Femur (tissue), 1 donor: ENCODE results near the gene AP1S3.

Experiments
- DNase-seq: peaks from one replicate; pipeline ENCODE4 v3.0.0-alpha.2; 2017

Gene AP1S3

DNA sequence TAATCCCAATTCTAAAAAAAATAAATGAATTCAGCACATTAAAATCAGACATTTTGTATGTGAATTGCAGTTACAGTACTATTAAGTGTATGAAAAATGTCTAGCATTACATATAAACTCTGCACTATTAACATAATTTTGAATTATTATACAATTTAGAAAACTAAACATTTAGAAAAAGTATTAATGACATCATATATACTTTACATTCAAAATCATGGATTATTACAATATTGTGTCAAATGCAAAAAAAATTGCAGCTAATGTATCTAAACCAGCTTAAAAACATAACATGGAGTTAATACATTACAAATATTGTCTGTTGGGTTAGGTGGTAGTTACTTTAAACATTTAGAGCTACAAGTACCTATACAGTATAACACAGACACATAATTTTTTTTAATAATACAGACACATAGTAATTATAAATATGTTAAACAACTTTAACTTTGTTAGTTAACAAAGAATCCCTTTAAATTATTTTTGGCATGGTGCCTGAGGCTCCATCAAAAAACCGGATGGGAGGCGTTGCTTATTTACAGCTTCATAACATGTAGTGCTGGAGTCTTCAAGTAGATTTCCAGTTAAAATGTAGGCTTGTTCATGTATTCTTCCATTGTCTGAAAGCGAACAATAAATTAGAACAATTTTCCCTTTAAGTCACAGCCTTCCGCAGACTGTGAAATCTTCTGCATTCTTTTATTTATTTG lies 79.1 kb downstream of the AP1S3 start:
- DNase-seq = no peak

DNA sequence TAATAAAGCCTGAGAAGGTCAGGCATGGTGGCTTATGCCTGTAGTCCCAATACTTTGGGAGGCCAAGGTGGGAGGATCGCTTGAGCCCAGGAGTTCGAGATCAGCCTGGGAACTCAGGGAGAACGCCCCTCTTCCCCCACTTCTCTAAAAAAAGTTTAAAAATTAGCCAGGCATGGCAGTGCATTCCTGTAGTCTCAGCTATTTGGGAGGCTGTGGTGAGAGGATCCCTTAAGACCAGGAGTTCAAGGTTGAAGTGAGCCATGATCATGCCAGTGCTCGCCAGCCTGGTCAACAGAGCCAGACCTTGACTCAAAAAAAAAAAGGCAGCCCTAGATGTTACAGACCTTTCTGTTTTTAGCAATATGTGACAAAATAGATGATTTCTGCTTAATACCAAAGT lies 83.4 kb downstream of the AP1S3 start:
- no peak for DNase-seq

DNA sequence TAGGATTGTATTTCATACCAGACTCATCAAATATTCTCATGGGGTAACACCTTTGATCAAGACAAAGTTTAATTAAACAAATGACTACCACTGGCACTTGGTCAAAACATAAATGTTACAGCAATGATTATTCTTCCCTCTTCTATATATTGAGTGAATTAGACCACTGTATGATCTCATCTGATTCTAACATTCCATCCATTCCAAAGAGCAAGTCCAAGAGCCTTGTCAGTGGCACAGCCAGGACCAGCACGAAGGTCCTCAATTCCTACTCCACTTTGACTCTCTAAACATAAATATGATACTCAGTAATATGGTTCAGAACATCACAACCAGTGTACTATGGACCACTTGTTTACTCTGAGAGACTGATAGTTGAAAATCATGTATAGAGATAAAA lies 86.4 kb downstream of the AP1S3 start:
- no peak for DNase-seq

DNA sequence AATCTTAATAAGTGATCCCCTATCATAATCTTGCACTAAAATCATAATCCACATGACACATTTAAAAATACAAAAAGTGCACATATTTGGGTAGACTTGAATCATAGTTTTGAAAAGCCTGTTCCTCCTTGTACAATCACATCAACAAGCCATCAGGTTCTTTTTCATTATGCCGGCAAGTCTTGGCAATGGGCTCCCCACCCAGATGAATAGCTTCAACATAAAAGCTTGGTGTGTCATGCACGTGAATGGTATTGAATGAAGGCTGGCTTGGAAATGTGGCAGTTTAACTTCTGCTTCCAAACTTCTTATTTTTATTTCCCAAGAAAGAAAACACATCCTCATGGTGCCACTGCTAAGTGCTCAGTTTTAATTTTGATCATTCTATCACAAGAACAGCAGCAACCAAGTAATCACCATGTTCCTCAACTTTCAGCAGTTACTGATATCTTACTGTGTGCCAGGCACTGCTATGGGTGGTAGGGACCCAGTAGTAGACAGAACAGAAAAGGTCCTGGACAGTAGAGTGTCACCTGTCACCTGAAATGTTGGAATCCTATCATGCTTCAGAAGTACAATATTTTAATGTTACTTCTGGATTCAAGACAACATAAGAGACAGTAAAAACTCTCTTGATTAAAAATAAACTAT lies 89.9 kb downstream of the AP1S3 start:
- DNase-seq = no peak

DNA sequence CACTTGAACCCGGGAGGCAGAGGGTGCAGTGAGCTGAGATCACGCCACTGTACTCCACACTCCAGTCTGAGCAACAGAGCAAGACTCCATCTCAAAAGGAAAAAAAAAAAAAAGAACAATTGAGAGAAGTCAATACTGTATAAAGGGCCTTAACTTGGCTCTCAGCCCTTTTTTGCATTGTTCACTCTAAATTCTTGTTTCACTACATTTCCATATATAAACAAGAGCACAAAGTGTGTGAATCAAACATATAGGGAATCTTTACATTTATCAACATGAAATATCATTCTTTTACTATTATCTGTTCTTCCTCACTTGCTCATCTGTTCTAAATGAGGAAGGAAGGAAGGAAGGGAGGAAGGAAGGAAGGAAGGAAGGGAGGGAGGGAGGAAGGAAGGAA lies 90.8 kb downstream of the AP1S3 start:
- no peak for DNase-seq

DNA sequence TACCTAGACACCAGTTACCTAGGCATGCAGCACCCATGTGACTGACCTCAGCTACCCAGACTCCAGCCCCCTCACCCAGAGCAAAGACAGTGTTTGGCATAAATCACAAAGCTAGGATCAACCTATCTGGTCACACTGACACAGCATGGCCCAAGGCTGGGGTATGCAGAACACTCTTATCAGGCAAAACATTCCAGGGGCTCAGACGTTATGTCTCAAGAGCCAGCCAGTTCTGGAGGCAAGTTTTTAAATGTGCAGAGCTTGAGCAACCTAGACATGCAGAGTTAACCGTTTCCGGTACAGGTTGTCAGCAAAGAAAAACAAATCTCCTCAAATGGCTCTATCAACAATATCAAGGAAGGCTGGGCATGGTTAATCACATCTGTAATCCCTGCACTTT lies 92.8 kb downstream of the AP1S3 start:
- no peak for DNase-seq

DNA sequence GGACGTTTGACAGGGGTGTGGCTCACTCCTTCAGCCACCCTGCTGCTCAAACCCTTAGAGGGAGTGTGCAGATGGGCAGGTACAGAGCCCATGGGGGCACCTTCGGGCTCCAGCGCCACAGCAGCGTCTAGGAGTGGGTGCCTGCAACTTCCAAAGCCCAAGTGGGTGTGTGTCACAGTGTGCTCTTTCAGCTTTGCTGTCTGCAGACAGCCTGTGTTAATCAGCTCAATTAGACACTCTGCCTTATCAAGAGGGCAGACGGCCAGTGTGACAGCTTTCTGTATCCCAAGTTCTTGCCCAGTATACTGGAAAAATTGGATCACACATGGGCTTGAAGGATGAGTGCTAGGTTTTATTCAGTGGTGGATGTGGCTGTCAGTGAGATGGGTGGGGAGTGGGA lies 96.7 kb downstream of the AP1S3 start:
- no peak for DNase-seq

DNA sequence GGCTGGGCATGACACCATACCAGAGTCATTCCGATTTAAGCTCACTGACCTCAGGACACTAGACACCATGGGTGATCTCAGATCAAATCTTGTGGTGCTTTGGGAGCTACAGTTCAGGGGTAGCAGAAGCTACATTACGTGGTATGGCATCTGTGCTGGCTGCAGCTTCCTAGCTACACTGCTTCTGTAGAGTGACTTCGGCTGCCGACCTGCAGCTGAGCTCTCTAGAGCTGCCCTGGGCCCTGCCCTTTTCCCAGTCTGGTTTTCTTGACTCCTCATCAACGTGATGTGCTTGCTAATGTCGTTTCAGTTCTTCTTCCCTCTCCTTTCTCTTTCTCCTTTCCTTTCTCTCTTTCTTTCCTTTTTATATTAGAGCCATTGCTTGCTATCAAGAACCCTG lies 100.2 kb downstream of the AP1S3 start:
- no peak for DNase-seq

DNA sequence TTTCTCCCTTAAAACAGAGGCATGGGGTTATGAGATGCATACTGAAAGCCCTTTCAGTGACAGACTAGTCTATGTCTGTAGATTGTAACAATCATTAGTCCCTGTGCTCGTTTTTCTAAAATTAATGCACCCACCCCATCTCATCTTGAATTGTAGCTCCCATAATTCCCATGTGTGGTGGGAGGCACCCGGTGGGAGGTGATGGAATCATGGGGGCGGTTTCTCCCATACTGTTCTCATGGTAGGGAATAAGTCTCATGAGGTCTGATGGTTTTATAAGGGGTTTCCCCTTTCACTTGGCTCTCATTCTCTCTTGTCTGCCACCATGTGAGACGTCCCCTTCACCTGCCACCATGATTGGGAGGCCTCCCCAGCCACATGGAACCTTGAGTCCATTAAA lies 100.9 kb downstream of the AP1S3 start:
- DNase-seq = no peak

DNA sequence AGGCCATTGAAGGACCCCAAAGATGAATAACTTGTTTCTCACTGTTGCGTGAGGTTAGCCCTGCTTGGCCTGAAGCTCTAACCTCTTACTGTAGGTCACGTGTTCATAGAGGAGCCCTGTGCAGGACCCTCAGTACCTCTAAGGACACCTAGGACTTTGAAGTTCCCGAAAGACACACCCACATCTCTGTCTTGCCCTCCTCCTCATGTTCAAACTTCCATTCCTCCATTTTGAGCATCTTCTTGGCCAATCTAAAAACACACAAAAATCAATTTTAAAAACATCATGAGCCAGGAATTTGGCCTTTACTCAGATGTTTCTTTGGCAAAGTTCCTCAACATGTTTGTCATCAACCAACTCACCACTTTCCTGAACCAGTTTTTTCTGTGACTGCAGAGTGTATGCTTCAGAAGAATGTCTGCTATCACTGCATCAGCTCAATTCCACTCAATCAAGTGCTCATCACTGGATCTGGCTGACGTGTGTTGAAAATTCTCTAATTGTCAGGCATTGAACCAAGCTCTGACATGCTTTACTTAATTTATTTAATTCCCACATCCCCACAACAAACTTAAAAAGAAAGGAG lies 101.6 kb downstream of the AP1S3 start:
- DNase-seq = no peak

DNA sequence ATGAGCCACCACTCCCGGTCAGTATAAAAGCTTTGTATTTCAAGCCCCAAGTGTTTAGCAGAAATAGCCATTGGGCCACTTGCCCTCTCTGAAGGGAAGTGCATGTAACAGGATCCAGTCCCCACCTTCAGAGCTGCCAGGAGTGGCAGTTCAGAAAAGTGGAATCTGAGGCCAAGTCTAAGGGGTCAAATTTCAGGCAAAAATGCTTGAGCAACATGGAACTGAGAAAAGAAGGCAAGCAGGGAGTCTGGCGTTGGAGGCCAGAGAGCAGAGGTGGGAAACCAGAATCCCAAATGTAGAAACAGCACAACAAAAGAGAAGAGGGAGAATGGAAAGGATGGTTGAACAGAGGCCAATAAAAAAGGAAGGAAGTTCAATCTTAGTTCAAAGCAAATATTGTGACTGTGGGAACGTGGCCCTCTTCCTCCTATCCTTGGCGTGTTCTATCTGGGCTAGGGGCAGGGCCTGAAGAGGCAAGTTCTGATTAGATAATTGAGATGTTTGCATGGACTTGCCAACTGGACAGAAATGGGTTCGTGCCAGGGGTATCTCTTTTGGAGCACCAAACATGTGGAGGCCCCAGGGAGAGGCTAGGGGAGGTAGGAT lies 102.2 kb downstream of the AP1S3 start:
- no peak for DNase-seq

DNA sequence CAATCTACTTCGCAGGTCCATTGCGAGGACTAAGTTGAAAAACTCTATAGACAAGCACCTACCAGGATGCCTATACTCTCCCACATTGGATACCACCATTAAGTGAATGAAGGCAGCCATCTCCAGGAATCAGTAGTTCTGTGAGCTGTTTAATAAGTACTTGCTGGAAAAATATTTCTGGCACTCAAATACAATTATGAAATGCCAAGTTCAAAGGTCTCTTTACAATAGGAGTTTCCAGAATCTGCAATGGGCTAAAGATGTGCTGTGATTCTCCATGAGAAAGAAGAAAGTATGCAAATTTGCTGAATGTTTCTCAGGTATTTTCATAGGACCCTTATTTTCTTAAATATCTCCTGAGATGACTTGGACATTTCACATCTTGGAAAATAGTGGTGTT lies 103.0 kb downstream of the AP1S3 start:
- no peak for DNase-seq

DNA sequence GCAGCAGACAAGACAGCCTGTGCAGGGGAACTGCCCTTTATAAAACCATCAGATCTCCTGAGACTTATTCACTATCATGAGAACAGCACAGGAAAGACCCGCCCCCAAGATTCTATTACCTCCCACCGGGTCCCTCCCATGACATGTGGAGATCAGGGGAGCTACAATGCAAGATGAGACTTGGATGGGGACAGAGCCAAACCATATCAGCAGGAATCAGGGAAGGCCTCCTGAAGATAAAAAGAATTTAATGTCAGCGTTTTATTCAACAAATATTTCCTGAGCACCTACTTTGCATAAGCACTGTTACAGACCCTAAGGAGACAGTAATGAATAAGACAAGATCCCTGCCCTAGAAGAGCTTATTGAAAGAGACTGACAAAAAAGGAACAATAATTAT lies 105.0 kb downstream of the AP1S3 start:
- no peak for DNase-seq

DNA sequence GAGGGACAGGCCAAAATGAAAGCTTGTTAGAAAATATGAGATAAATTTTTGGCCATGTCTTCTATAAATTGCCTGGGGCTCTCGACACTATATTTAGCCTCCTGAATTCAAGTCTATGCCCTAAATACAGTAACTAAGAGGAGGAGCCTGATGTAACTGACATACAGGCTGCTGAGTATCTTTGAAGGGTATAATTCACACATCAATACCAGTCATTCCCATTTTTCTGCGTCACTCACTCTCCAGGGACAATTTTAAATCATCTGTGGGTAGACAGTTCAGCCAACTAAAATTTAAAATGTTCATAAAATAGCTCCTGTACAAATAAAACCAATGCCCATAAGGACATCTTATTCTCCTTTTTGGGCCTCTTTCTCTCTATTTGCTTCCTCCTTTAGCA lies 105.9 kb downstream of the AP1S3 start:
- DNase-seq = no peak

DNA sequence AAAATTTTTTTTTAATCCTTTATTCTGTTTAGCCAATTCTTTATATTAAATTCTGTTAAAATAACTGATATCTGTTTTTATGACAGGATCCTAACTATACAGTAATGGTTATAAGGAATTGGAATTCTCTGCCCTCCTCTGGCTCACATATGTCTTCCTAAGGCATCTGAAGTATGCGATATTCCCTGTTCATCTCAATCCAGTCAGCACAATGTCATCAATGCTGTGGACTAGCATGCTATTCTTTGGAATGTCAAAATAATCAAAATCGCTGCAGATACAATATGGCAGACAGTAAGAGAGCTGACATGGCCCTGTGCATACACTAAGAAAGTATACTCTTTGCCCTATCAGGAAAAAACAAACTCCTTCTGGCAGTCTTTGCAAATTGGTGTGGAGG lies 107.6 kb downstream of the AP1S3 start:
- DNase-seq = no peak

DNA sequence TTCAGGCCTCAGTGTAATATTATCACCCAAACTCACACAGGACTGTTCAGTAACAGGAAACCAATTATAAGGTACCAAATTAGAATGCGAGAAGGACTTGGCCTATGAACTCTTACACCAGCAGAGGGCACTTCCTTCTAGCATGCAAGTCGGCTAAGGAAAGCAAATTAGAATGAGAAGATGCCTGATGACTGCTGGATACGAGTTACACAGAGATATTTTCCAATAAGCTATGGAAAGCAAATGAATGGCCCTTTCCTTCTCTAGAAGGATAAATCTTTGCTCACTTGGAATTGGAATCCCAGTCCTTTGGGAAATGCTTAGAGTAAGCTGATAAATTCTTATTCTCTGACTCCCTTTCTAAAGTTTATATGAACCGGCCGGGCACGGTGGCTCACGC lies 109.8 kb downstream of the AP1S3 start:
- no peak for DNase-seq

DNA sequence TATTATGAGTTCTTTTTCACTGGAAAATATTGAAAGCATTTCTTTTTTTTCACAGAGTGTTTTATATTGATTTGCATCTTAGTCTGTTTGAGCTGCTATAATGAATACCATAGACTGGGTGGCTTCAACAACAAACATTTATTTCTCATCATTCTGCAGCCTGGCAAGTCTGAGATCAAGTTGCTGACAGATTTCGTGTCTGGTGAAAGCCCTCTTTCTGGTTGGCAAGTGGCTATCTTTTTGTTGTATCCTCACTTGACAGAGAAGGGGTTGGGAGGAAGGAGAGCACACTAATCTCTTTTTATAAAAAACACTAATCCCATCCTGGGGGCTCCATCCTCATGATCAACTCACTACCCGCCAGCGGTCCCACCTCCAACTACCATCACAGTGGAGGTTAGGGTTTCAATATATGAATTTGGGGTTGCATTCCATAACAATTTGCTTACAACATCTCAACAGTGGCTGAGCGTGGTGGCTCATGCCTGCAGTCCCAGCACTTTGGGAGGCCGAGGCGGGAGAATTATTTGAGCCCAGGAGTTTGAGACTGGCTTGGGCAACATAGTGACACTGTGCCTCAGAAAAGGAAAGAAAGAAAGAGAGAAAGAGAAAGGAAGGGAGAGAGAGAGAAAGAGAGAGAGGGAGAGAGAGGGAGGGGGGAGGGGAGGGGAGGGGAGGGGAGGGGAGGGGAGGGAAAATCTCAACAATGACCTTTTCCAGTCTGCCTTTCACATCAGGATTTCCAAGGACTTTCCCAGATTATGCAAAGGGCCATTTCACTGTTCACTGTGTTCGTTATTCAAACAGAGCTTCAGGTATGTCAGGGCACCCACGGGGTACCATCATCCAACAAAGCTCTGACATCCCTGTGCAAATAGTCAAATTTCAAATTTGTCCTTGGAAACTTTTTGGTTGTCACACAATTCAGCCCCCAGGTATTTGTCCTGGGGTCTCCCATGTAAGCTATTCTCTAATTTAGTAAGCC lies 111.1 kb downstream of the AP1S3 start:
- DNase-seq = no peak

DNA sequence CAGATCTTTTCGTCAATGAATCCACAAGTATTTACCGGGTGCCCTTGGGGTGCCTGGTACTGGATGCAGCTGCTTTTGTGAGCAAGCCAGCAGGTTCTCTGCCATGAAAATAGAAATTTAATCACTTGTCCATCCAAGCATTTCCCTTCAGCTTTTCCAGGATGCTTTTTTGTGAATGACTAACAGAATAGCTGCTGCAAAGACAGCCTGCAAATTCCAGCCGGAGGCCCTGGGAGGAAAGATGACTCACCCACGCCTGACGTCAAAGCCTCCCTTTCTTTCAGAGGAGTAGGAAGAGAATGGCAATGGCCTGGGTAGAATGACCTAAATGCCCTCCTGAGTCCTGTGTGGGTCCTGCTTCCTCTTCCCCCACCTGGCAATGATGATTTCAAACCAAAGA lies 111.9 kb downstream of the AP1S3 start:
- peak; percentile 88 for DNase-seq

DNA sequence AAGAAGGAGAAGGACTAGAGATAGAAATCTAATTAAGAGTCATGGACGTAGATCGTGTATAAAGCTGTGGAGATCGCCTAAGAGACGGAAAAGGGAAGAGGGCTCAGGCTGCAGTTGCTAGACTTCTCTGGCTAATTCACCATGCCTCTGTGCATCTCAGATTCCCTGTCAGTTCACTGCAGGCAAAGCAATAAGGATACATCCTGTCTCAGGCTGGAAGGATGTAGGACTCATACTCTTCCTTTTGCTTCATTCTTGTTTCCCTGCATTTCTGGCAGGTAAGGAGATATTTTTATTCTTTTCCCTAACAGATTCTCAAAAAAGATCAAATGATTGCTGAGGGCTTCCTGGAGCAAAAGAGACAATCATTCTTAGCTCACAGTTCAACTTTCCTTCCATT lies 112.5 kb downstream of the AP1S3 start:
- no peak for DNase-seq

DNA sequence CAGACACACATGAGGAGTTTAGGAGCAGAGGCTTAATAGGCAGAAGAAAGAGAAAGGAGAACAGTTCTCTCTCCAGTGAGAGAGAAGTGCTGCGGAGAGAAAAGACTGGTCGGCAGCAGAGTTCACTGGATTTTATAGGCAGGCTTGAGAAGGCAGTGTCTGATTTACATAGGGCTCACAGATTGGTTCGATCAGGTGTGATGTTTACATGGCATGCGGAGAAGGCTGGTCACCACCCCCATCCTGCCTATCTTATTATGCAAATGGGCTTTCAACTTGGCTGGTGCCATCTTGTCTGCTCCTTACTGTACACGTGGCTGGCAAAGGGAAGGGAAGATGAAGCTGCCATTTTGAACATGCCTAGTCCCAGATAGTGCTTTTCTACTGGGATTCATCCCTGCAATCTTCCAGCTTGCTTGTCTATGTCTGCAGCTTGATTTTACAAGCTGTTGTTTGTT lies 113.4 kb downstream of the AP1S3 start:
- DNase-seq = no peak

DNA sequence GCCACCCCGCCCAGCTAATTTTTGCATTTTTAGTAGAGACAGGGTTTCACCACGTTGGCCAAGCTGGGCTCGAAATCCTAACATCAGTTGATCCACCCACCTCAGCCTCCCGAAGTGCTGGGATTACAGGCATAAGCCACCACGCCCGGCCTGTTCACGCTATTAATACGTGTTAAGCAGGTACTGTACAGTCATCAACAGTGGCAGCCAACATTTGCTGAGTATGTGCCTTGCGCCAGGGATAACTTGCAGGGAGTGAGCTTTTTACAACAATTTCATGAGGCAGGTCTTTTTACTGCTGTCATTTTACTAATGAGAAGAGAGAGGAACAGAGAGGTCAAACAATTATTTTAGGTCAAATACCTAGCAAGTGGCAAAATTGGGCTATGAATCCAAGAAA lies 115.2 kb downstream of the AP1S3 start:
- no peak for DNase-seq

DNA sequence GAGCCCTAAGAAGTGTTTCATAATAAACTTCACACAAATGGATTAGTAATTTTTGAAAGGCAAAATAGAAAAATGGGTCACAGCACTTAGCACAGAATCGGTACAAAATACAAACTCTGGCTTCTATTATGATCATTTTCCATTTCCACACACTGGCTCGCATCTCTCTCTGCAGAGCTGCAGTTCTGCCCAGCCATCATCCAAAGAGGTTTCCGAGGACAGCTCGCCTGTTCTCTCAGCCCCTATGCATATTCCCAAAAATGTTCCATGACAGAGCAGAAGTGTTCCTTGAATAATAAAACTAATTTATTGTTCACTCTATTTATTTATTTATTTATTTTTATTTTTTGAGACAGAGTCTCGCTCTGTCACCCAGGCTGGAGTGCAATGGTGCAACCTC lies 115.6 kb downstream of the AP1S3 start:
- DNase-seq = no peak

DNA sequence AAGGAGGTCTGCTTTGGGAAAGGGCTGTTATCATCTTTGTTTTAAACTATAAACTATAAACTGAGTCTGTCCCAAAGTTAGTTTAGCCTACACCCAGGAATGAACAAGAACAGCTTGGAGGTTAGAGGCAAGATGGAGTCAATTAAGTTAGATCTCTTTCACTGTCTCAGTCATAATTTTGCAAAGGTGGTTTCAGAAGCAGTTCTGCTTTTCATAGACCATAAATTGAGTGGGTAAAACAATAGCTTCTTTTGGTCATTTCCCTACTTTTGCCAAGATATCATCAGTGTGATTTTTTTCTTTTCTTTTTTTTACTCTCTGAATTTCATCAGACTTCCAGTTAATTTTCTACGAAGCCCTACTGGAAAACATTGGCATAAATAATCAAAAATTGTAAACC lies 117.0 kb downstream of the AP1S3 start:
- DNase-seq = no peak
